GM12891 (cell line): ENCODE data around the gene PIK3R5.

Source experiments
- POLR2A ChIP-seq: IDR thresholded peaks from 2 replicates; pipeline ENCODE4 v1.6.1; 2011; ENCODE audit warnings: low read depth, low read length, control low read depth
- POLR2AphosphoS5 ChIP-seq: IDR thresholded peaks from 2 replicates; pipeline ENCODE4 v1.6.1; 2011; ENCODE audit warnings: low read depth, low read length, control low read depth
- TAF1 ChIP-seq: IDR thresholded peaks from 2 replicates; pipeline ENCODE4 v1.6.1; 2011; ENCODE audit warnings: low read depth, low read length, control low read depth

- no peak for TF ChIP-seq POLR2A
- no peak for TF ChIP-seq TAF1
- TF ChIP-seq POLR2AphosphoS5 = no peak
Observed at GRCh38 chr17:8947201-8947600, 18.3 kb downstream of the PIK3R5 start.
